ENCODE results near the gene RGS16.

The RGS16 gene

GRCh38 chr1:182600745-182601415, 3.3 kb downstream of the RGS16 start:
- TF ChIP-seq KLF10 (tag by site-specific recombination; IDR thresholded peaks at IDR 0.05) = no peak
- no peak for TF ChIP-seq GFI1B (tag by site-specific recombination; IDR thresholded peaks at IDR 0.05)
- no peak for TF ChIP-seq ZNF292 (tag by site-specific recombination; IDR thresholded peaks at IDR 0.05; ENCODE audit: borderline replicate concordance, low read depth)
- no peak for TF ChIP-seq ZBTB1 (tag by site-specific recombination; IDR thresholded peaks at IDR 0.05)
- TF ChIP-seq ZBTB11 (tag by site-specific recombination; conservative IDR thresholded peaks at IDR 0.05; ENCODE audit: low read depth) = no peak
- TF ChIP-seq PRDM4 (tag by site-specific recombination; IDR thresholded peaks at IDR 0.05) = no peak
- no peak for TF ChIP-seq YY1 (tag by site-specific recombination; IDR thresholded peaks at IDR 0.05)
- TF ChIP-seq ZNF747 (tag by site-specific recombination; IDR thresholded peaks at IDR 0.05) = no peak
- no peak for TF ChIP-seq ZNF513 (tag by site-specific recombination; IDR thresholded peaks at IDR 0.05)
- no peak for TF ChIP-seq ZNF837 (tag by site-specific recombination; IDR thresholded peaks at IDR 0.05)
- TF ChIP-seq ZSCAN16 (tag by site-specific recombination; IDR thresholded peaks at IDR 0.05) = no peak
- no peak for TF ChIP-seq PRDM10 (tag by site-specific recombination; IDR thresholded peaks at IDR 0.05)
- TF ChIP-seq ZBTB10 (tag by site-specific recombination; IDR thresholded peaks at IDR 0.05) = no peak
- TF ChIP-seq KLF7 (tag by site-specific recombination; IDR thresholded peaks at IDR 0.05; ENCODE audit: borderline replicate concordance) = no peak
- no peak for TF ChIP-seq ZNF350 (tag by site-specific recombination; IDR thresholded peaks at IDR 0.05)
- no peak for TF ChIP-seq ZBTB49 (tag by site-specific recombination; IDR thresholded peaks at IDR 0.05; ENCODE audit: low read depth)
- Histone ChIP-seq H3K36me3 (ENCODE audit: control insufficient read depth in 2 of 2, insufficient read depth in 1 of 2, low read length in 2 of 2) (peaks cover 17 to 46% of the 10 kb centered on the region in 2 experiments; a peak in 2 of 3 replicates), H3K4me1 (ENCODE audit: control insufficient read depth, insufficient read depth, low read length) (peaks cover 4% of the 10 kb centered on the region; the same call in 1 of the 2 replicates), H3K9me3 (ENCODE audit: control insufficient read depth, insufficient read depth, low read depth, low read length) (no peaks in the 10 kb centered on the region), H3K27ac (ENCODE audit: extremely low read depth, low read depth, low read length) (no peak overlapping the region), H3K4me3 (ENCODE audit: low read depth, low read length) (no peak overlapping the region)
- POLR2A ChIA-PET = interaction anchor here (1.2 kb wide), 1 partner anchor 184 kb away, joined by 4 read pairs; no protein-coding TSS in a partner anchor
- CTCF ChIA-PET = interaction anchor here (0.6 to 15.6 kb wide), 39 partner anchors 8 to 745 kb away, joined by 3 to 668 read pairs (median 4); partner anchors contain the start of gene NPL

Data from HEK293 (cell line).